Measurements from ENCODE around the gene ACOT13.
"Not testable (repeated sequence)": the region's sequence is repeated elsewhere in the genome, so short reads cannot be mapped to it uniquely, and the experiment has no call there.

ACOT13 gene

GRCh38 chr6:24734166-24734565 lies 67.3 kb downstream of the ACOT13 start:
- no peak for DNase-seq

GRCh38 chr6:24734710-24735109 lies 67.8 kb downstream of the ACOT13 start:
- DNase-seq, result not testable (repeated sequence)

- no peak for DNase-seq
Observed at GRCh38 chr6:24738741-24739140, 71.9 kb downstream of the ACOT13 start.

- no peak for DNase-seq
Observed at GRCh38 chr6:24740861-24741260, 74.0 kb downstream of the ACOT13 start.

- no peak for DNase-seq
Observed at GRCh38 chr6:24742216-24742738, 75.4 kb downstream of the ACOT13 start.

- peak; percentile 63 for DNase-seq
Observed at GRCh38 chr6:24743265-24743943, 76.5 kb downstream of the ACOT13 start.

GRCh38 chr6:24743944-24744335 lies 77.1 kb downstream of the ACOT13 start:
- no peak for DNase-seq

GRCh38 chr6:24744911-24745310 lies 78.0 kb downstream of the ACOT13 start:
- no peak for DNase-seq

- DNase-seq, result no peak
Observed at GRCh38 chr6:24749297-24749696, 82.4 kb downstream of the ACOT13 start.

GRCh38 chr6:24750878-24751277 lies 84.0 kb downstream of the ACOT13 start:
- not testable (repeated sequence) for DNase-seq

GRCh38 chr6:24752503-24752902 lies 85.6 kb downstream of the ACOT13 start:
- DNase-seq, result no peak

- no peak for DNase-seq
Observed at GRCh38 chr6:24752917-24753492, 86.1 kb downstream of the ACOT13 start.

- no peak for DNase-seq
Observed at GRCh38 chr6:24753545-24753944, 86.7 kb downstream of the ACOT13 start.

GRCh38 chr6:24754378-24754777 lies 87.5 kb downstream of the ACOT13 start:
- not testable (repeated sequence) for DNase-seq
